ENCODE results near the gene ZBTB49.

ZBTB49 gene

GRCh38 chr4:4277531-4277930 is 12.5 kb upstream of the ZBTB49 start:
- in situ Hi-C loops (cut with HindIII; ENCODE audit: low sequenced_read_pairs), result no loop called here

- in situ Hi-C loops (cut with HindIII; ENCODE audit: low sequenced_read_pairs), result loop anchor here (5.0 kb wide), 1 partner anchor 36 kb away; no protein-coding TSS in a partner anchor
Observed at GRCh38 chr4:4281787-4282186, 8.3 kb upstream of the ZBTB49 start.

GRCh38 chr4:4284827-4285618 is 5.0 kb upstream of the ZBTB49 start:
- in situ Hi-C loops (cut with HindIII; ENCODE audit: low sequenced_read_pairs), result loop anchor here (5.0 kb wide), 1 partner anchor 32 kb away; no protein-coding TSS in a partner anchor

GRCh38 chr4:4288098-4288497 is 2.0 kb upstream of the ZBTB49 start:
- in situ Hi-C loops (cut with HindIII; ENCODE audit: low sequenced_read_pairs), result no loop called here

GRCh38 chr4:4289055-4289454 is 996 bp upstream of the ZBTB49 start:
- in situ Hi-C loops (cut with HindIII; ENCODE audit: low sequenced_read_pairs), result no loop called here

- in situ Hi-C loops (cut with HindIII; ENCODE audit: low sequenced_read_pairs), result no loop called here
Observed at GRCh38 chr4:4289597-4289940, 482 bp upstream of the ZBTB49 start.

- in situ Hi-C loops (cut with HindIII; ENCODE audit: low sequenced_read_pairs), result no loop called here
Observed at GRCh38 chr4:4293279-4293678, 3.2 kb downstream of the ZBTB49 start.

- in situ Hi-C loops (cut with HindIII; ENCODE audit: low sequenced_read_pairs), result loop anchor here (5.0 kb wide), 1 partner anchor 71 kb away; no protein-coding TSS in a partner anchor
Observed at GRCh38 chr4:4296283-4296846, 6.3 kb downstream of the ZBTB49 start.

- in situ Hi-C loops (cut with HindIII; ENCODE audit: low sequenced_read_pairs), result loop anchor here (5.0 kb wide), 1 partner anchor 68 kb away; no protein-coding TSS in a partner anchor
Observed at GRCh38 chr4:4299006-4299405, 9.0 kb downstream of the ZBTB49 start.

GRCh38 chr4:4302001-4302400 is 11.9 kb downstream of the ZBTB49 start:
- in situ Hi-C loops (cut with HindIII; ENCODE audit: low sequenced_read_pairs), result no loop called here

- in situ Hi-C loops (cut with HindIII; ENCODE audit: low sequenced_read_pairs), result no loop called here
Observed at GRCh38 chr4:4302416-4302815, 12.4 kb downstream of the ZBTB49 start.

GRCh38 chr4:4306920-4307319 is 16.9 kb downstream of the ZBTB49 start:
- in situ Hi-C loops (cut with HindIII; ENCODE audit: low sequenced_read_pairs), result no loop called here

GRCh38 chr4:4308800-4309441 is 18.9 kb downstream of the ZBTB49 start:
- in situ Hi-C loops (cut with HindIII; ENCODE audit: low sequenced_read_pairs), result no loop called here

GRCh38 chr4:4311193-4311592 is 21.1 kb downstream of the ZBTB49 start:
- in situ Hi-C loops (cut with HindIII; ENCODE audit: low sequenced_read_pairs), result no loop called here

- in situ Hi-C loops (cut with HindIII; ENCODE audit: low sequenced_read_pairs), result loop anchor here (5.0 kb wide), 1 partner anchor 33 kb away; no protein-coding TSS in a partner anchor
Observed at GRCh38 chr4:4315461-4316149, 25.6 kb downstream of the ZBTB49 start.

- in situ Hi-C loops (cut with HindIII; ENCODE audit: low sequenced_read_pairs), result loop anchor here (5.0 kb wide), 1 partner anchor 34 kb away; no protein-coding TSS in a partner anchor
Observed at GRCh38 chr4:4316150-4316495, 26.1 kb downstream of the ZBTB49 start.

- in situ Hi-C loops (cut with HindIII; ENCODE audit: low sequenced_read_pairs), result loop anchor here (5.0 kb wide), 1 partner anchor 35 kb away; no protein-coding TSS in a partner anchor
Observed at GRCh38 chr4:4317496-4318232, 27.6 kb downstream of the ZBTB49 start.

GRCh38 chr4:4320528-4320927 is 30.5 kb downstream of the ZBTB49 start:
- in situ Hi-C loops (cut with HindIII; ENCODE audit: low sequenced_read_pairs), result no loop called here

GRCh38 chr4:4320951-4321714 is 31.1 kb downstream of the ZBTB49 start:
- in situ Hi-C loops (cut with HindIII; ENCODE audit: low sequenced_read_pairs), result no loop called here
